SK-N-SH (cell line): ENCODE data around the gene IZUMO1. TPM values are rescaled to one million over a fixed set of nuclear protein-coding genes. Genes with fewer than 3 reads are reported as not detected.

Source experiments
- CTCF ChIA-PET: fragments of 300-600, 350-600 bp; formaldehyde crosslinking; extraction: SDS; loops from one replicate; lab custom pipeline; 2021; lab: Yijun Ruan, JAX
- POLR2A ChIA-PET: fragments of 350-600 bp; sonication (Branson Sonifier 250); formaldehyde crosslinking; extraction: SDS; loops from one replicate; lab custom pipeline; 2020; ENCODE audit warnings: antibody characterized with exemption, inconsistent platforms; lab: Yijun Ruan, JAX
- DNase-seq: peaks from one replicate; pipeline ENCODE4 v3.0.0; 2012
- H2AFZ ChIP-seq: fragments of 200-600 bp; sonication (generic); 2 replicates; pipeline ENCODE4 v1.8.1; 2016; ENCODE audit warnings: antibody characterized with exemption, mild to moderate bottlenecking, low read depth
- H3F3A ChIP-seq: fragments of 200-600 bp; sonication (generic); replicated peaks from 2 replicates; pipeline ENCODE3; 2016; ENCODE audit warnings: antibody characterized with exemption, mild to moderate bottlenecking; ENCODE audit not compliant: insufficient read depth
- H3K27ac ChIP-seq, 2 experiments: fragments of 200-500 bp in 1 of 2; fragments of 200-600 bp in 1 of 2; sonication (Bioruptor generic) in 1 of 2; sonication (generic), shearing (Covaris generic) in 1 of 2; 2 replicates each; pipeline versions ENCODE4 v1.5.1 to v1.6.1; 2014 to 2016; ENCODE audit warnings: low read depth in 2 of 2, inconsistent platforms in 1 of 2, low read length in 1 of 2, mild to moderate bottlenecking in 1 of 2, mixed read lengths in 1 of 2
- H3K27me3 ChIP-seq: fragments of 200-600 bp; sonication (generic), shearing (Covaris generic); 2 replicates; pipeline ENCODE4 v1.6.1; 2016; ENCODE audit warnings: mixed run types; ENCODE audit not compliant: insufficient read depth
- H3K36me3 ChIP-seq, 2 experiments: fragments of 200-500 bp in 1 of 2; fragments of 200-600 bp in 1 of 2; sonication (Bioruptor generic) in 1 of 2; sonication (generic) in 1 of 2; replicated peaks in 1 of 2; 2 replicates each; pipeline versions ENCODE3 to v1.5.1; 2014 to 2016; ENCODE audit warnings: low read length in 1 of 2, mild to moderate bottlenecking in 1 of 2; ENCODE audit not compliant: insufficient read depth in 2 of 2, control insufficient read depth in 1 of 2
- H3K4me1 ChIP-seq, 2 experiments: fragments of 200-500 bp in 1 of 2; fragments of 200-600 bp in 1 of 2; sonication (Bioruptor generic) in 1 of 2; sonication (generic), shearing (Covaris generic) in 1 of 2; 2 replicates each; pipeline versions ENCODE4 v1.5.1 to v1.6.1; 2014 to 2016; ENCODE audit warnings: low read depth in 1 of 2, low read length in 1 of 2, mixed run types in 1 of 2; ENCODE audit not compliant: insufficient read depth in 2 of 2, control insufficient read depth in 1 of 2
- H3K4me2 ChIP-seq: fragments of 200-600 bp; sonication (generic), shearing (Covaris generic); 2 replicates; pipeline ENCODE4 v1.6.1; 2017; ENCODE audit warnings: mixed run types
- H3K4me3 ChIP-seq, 2 experiments: fragments of 200-500 bp in 1 of 2; fragments of 200-600 bp in 1 of 2; sonication (Bioruptor generic) in 1 of 2; sonication (generic), shearing (Covaris generic) in 1 of 2; 2 replicates each; pipeline versions ENCODE4 v1.5.1 to v1.8.1; 2014 to 2016; ENCODE audit warnings: low read depth in 2 of 2, inconsistent platforms in 1 of 2, low read length in 1 of 2, mild to moderate bottlenecking in 1 of 2, mixed read lengths in 1 of 2, moderate library complexity in 1 of 2
- H3K79me2 ChIP-seq: fragments of 200-600 bp; sonication (generic); 2 replicates; pipeline ENCODE4 v1.8.1; 2017; ENCODE audit warnings: mild to moderate bottlenecking; ENCODE audit not compliant: insufficient read depth
- H3K9ac ChIP-seq: fragments of 200-600 bp; sonication (generic); 2 replicates; pipeline ENCODE4 v1.6.1; 2017; ENCODE audit warnings: mixed run types
- H3K9me2 ChIP-seq: fragments of 200-600 bp; sonication (generic); 2 replicates; pipeline ENCODE4 v1.6.1; 2017; ENCODE audit warnings: mixed run types
- H3K9me3 ChIP-seq: fragments of 200-600 bp; sonication (generic); 2 replicates; pipeline ENCODE4 v1.6.1; 2017; ENCODE audit warnings: mixed run types, mild to moderate bottlenecking, moderate library complexity
- H4K20me1 ChIP-seq: fragments of 200-600 bp; sonication (generic); 2 replicates; pipeline ENCODE4 v1.6.1; 2017; ENCODE audit warnings: mild to moderate bottlenecking, mixed run types; ENCODE audit not compliant: insufficient read depth
- CHD2 ChIP-seq: fragments of 150-350 bp; IDR thresholded peaks from 2 replicates; pipeline ENCODE4 v1.6.1; 2018; ENCODE audit warnings: low read length; ENCODE audit not compliant: partially characterized antibody
- ELF1 ChIP-seq: IDR thresholded peaks from 2 replicates; pipeline ENCODE4 v1.4.0; 2012
- EP300 ChIP-seq, 2 experiments: IDR thresholded peaks; 2 replicates each; pipeline versions ENCODE4 v1.4.0 to v1.6.1; 2012; ENCODE audit warnings: borderline replicate concordance in 1 of 2, low read depth in 1 of 2, low read length in 1 of 2
- GABPA ChIP-seq: IDR thresholded peaks from 2 replicates; pipeline ENCODE4 v1.4.0; 2012; ENCODE audit warnings: low read depth, mild to moderate bottlenecking
- GATA2 ChIP-seq: sonication (generic); formaldehyde crosslinking; IDR thresholded peaks from 2 replicates; pipeline ENCODE4 v1.5.0; 2020; ENCODE audit warnings: mild to moderate bottlenecking, missing genetic modification reagents
- IRF3 ChIP-seq: fragments of 150-350 bp; IDR thresholded peaks from 2 replicates; pipeline ENCODE4 v1.6.1; 2016; ENCODE audit warnings: mild to moderate bottlenecking, low read depth, low read length
- JUND ChIP-seq: IDR thresholded peaks from 2 replicates; pipeline ENCODE4 v1.4.0; 2012
- MXI1 ChIP-seq: IDR thresholded peaks from 2 replicates; pipeline ENCODE4 v1.6.1; 2012; ENCODE audit warnings: mild to moderate bottlenecking, low read depth, low read length, improper control_type of control experiment
- NFIC ChIP-seq: IDR thresholded peaks from 2 replicates; pipeline ENCODE4 v1.4.0; 2012; ENCODE audit warnings: borderline replicate concordance
- RXRA ChIP-seq: IDR thresholded peaks from 2 replicates; pipeline ENCODE4 v1.4.0; 2012; ENCODE audit warnings: low read depth, mild to moderate bottlenecking, borderline replicate concordance
- TAF1 ChIP-seq: IDR thresholded peaks from 2 replicates; pipeline ENCODE4 v1.6.1; 2012; ENCODE audit warnings: low read depth, mild to moderate bottlenecking, low read length, moderate library complexity, borderline replicate concordance
- TCF12 ChIP-seq: IDR thresholded peaks from 2 replicates; pipeline ENCODE4 v1.4.0; 2012
- WGBS: methylation state at CpG from one replicate; pipeline ENCODE4 v1.1.6; 2017; ENCODE audit warnings: low lambda C conversion rate; 5-methylcytosine and 5-hydroxymethylcytosine counted together
- polyA plus RNA-seq, 3 experiments: library from polyadenylated mRNA; depleted of rRNA; stranded (reverse); fragments of >200 nt; gene quantifications; 2 replicates each; pipeline ENCODE4 v1.2.3, GENCODE V29; 2012
- TF ChIP-seq, protein P1 (sequence below): IDR thresholded peaks from 2 replicates; pipeline ENCODE4 v1.4.0; 2012; ENCODE audit warnings: low read depth
- TF ChIP-seq, protein P2 (sequence below): IDR thresholded peaks from 2 replicates; pipeline ENCODE4; 2012

Gene IZUMO1
- polyA plus RNA-seq, 1 of the 3 experiments (the other 2 are of a cell fraction) = 0.03 TPM

DNA sequence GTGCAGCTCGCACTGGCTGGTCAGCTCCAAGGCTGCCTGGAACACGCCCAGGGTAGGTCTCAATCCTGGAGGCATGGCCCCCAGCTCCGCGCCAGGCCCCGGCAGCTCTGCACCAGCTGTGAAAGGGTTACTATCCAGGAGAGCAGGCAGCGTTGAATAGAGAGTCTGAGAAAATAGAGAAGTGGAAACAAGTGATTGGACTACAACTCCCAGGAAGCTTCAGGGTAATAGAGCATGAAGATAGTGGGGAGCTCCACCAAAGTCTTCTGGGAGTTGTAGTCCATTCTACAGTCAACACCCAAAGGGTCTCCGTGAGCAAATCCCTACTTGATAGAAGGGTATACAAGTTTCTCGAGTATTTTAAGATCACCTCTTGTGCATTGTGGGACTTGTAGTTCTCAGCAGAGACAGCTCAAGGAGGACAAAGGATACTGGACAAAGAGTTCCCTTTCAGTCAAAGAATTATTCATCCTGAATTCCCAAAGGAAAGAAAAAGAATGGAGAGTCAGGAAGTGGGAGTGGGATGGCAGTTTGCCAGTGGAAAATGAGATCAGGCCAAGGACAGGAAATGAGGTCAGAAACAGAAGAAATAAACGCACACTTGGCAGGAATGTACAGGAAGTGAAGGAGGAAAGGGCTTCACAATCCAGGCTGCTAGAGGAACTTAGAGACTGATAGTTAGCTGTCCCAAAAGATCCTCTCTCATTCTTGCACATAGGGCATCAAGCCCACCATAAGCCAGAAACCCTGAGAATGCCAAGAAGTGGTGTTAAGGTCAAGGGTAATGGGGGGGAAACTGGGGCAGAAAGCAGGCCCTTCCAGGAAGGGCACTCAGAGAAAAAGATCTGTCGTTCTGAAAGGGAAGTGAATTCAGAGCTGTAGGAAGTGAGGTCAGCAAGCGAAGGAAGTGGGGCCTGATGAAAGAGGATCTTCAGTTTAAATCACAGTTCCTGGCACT is 21.6 kb downstream of the IZUMO1 start:
- Histone ChIP-seq H3K36me3 (no peaks in the 10 kb centered on the region), H2AFZ (peak overlapping the region; percentile 83), H3K9me2 (no peaks in the 10 kb centered on the region), H3K9ac (peak overlapping the region; percentile 49; the same call in 1 of the 2 replicates), H3F3A (peaks cover 13% of the 10 kb centered on the region), H3K27ac (peak overlapping the region; percentile 54 to 91), H3K79me2 (no peaks in the 10 kb centered on the region), H3K4me2 (0 out of 2 replicates have a peak overlapping the region, but pooled peaks have one; percentile 27), H4K20me1 (no peaks in the 10 kb centered on the region), H3K4me3 (no peak overlapping the region), H3K4me1 (peaks cover 7 to 11% of the 10 kb centered on the region in 2 experiments; a peak in 3 of 4 replicates), H3K27me3 (no peaks in the 10 kb centered on the region), H3K9me3 (no peaks in the 10 kb centered on the region)
- TF ChIP-seq NFIC = peak; percentile 82
- TF ChIP-seq RXRA = no peak
- no peak for TF ChIP-seq JUND
- TF ChIP-seq GABPA = peak; percentile 77
- TF ChIP-seq GATA2 (CRISPR knock-in tag) = no peak
- TF ChIP-seq, protein P1, sequence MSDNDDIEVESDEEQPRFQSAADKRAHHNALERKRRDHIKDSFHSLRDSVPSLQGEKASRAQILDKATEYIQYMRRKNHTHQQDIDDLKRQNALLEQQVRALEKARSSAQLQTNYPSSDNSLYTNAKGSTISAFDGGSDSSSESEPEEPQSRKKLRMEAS = no peak
- peak; percentile 26 for TF ChIP-seq CHD2
- TF ChIP-seq ELF1 = peak; percentile 69
- TF ChIP-seq TCF12 = no peak
- WGBS = 65% methylated on average over 11 of the region's 11 CpGs
- ChIA-PET CTCF (interaction anchor here (0.6 to 2.5 kb wide), 3 partner anchors 14 to 50 kb away, joined by 3 to 12 read pairs (median 4); no protein-coding TSS in a partner anchor), POLR2A (interaction anchor here (0.6 to 1.4 kb wide), 3 partner anchors 14 to 147 kb away, joined by 3 to 5 read pairs (median 4); partner anchors contain the start of gene FAM83E)
- DNase-seq = peak; percentile 75

DNA sequence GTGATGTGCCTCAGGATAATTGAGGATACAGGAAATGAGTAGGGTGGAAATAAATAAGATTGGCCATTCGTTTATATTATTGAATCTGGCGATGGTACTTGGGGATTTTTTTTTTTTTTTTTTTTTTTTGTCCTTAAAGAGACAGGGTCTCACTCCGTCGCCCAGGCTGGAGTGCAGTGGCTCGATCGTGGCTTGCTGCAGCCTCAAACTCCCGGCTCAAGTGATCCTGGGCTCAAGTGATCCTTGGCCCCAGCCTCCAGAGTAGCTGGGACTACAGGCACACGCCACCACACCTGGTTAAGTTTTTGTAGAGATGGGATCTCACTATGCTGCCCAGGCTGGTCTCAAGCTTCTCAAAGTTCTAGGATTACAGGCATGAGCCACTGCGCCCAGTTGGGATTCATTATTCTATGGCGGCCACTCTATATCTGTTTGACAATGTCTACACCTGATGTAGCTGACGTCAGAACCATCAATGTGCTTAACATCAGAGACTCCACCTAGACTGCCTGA is 24.5 kb downstream of the IZUMO1 start:
- H3K27ac ChIP-seq = no peak overlapping the region
- CTCF ChIA-PET = interaction anchor here (2.6 kb wide), 1 partner anchor 17 kb away, joined by 13 read pairs; no protein-coding TSS in a partner anchor
- no peak overlapping the region for H3K9ac ChIP-seq
- no peak for DNase-seq
- no peaks in the 10 kb centered on the region for H3K9me2 ChIP-seq
- no peaks in the 10 kb centered on the region for H3K36me3 ChIP-seq
- H3K27me3 ChIP-seq = no peaks in the 10 kb centered on the region
- peaks cover 13% of the 10 kb centered on the region for H3F3A ChIP-seq
- POLR2A ChIA-PET = no interaction called here
- H3K4me3 ChIP-seq = no peak overlapping the region
- no peaks in the 10 kb centered on the region for H4K20me1 ChIP-seq
- WGBS = 90% methylated on average over 11 of the region's 11 CpGs
- no peaks in the 10 kb centered on the region for H3K9me3 ChIP-seq
- H2AFZ ChIP-seq = no peak overlapping the region
- no peak overlapping the region for H3K4me2 ChIP-seq
- H3K4me1 ChIP-seq = peaks cover 7 to 11% of the 10 kb centered on the region in 2 experiments; a peak in 3 of 4 replicates
- TF ChIP-seq, protein P2, sequence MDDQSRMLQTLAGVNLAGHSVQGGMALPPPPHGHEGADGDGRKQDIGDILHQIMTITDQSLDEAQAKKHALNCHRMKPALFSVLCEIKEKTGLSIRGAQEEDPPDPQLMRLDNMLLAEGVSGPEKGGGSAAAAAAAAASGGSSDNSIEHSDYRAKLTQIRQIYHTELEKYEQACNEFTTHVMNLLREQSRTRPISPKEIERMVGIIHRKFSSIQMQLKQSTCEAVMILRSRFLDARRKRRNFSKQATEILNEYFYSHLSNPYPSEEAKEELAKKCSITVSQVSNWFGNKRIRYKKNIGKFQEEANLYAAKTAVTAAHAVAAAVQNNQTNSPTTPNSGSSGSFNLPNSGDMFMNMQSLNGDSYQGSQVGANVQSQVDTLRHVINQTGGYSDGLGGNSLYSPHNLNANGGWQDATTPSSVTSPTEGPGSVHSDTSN = no peak
- no peak for TF ChIP-seq NFIC
- TF ChIP-seq TAF1 = no peak
- TF ChIP-seq IRF3 = no peak
- TF ChIP-seq EP300 (IDR thresholded peaks at IDR 0.05; ENCODE audit: borderline replicate concordance in 1 of 2, low read depth in 1 of 2, low read length in 1 of 2) = no peak
- no peak for TF ChIP-seq MXI1
- no peaks in the 10 kb centered on the region for H3K79me2 ChIP-seq
